ENCODE results near the gene RNF26. TPM values are rescaled to one million over a fixed set of nuclear protein-coding genes. Genes with fewer than 3 reads are reported as not detected.

Gene RNF26
- total and polyA plus RNA-seq, 3 donors from 2014 or later: 28.2 to 37.1 (median 31.0) TPM

DNA sequence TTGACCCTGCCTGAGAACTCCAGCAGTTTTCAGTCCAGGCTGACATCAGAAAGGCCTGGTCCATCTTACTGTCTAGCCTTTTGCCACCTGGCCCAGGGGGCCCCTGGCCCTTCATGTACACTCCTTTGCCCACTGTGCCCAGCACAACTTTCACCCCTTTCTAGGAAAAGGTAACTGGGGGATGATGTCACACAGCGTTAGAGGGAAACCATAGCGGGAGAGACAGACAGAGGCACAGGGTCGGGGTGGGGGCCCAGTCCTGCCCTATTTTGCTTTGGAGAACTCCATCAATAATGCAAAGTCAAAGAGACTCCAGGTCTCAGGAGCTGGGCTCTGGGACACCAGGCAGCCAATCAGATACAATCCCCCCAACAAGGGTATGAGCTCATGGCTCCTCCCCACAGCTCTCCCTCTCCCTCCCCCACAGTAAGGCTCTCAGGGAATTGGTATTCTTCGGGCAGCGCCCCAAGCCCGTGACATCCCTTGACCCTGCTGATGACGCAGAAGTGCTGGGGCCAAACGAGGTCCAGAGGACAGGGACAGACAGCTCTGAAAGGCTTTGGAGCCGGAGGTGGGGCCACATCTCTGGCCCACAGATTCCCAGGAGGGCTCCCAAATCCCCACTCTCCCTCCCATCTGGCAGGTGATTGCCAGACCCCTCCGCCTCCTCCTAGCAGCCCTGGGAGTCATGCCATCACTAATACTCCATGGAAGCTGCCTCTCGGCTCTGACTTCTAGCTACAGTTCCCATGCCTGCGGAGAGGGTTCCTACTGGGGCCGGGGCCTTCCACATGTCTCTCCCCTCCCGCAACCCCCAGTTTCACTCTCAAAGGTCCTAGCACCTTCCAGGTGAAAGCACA lies 41.2 kb downstream of the RNF26 start:
- Histone ChIP-seq H3K9me3 (no peaks in the 10 kb centered on the region), H3K36me3 (ENCODE audit: low read depth, missing control alignments) (no peaks in the 10 kb centered on the region), H3K27ac (peak overlapping the region; percentile 75 to 86), H3K4me1 (peaks cover 36% of the 10 kb centered on the region), H3K27me3 (no peaks in the 10 kb centered on the region), H3K4me3 (no peak overlapping the region)
- TF ChIP-seq, protein P1, sequence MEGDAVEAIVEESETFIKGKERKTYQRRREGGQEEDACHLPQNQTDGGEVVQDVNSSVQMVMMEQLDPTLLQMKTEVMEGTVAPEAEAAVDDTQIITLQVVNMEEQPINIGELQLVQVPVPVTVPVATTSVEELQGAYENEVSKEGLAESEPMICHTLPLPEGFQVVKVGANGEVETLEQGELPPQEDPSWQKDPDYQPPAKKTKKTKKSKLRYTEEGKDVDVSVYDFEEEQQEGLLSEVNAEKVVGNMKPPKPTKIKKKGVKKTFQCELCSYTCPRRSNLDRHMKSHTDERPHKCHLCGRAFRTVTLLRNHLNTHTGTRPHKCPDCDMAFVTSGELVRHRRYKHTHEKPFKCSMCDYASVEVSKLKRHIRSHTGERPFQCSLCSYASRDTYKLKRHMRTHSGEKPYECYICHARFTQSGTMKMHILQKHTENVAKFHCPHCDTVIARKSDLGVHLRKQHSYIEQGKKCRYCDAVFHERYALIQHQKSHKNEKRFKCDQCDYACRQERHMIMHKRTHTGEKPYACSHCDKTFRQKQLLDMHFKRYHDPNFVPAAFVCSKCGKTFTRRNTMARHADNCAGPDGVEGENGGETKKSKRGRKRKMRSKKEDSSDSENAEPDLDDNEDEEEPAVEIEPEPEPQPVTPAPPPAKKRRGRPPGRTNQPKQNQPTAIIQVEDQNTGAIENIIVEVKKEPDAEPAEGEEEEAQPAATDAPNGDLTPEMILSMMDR (IDR thresholded peaks at IDR 0.05): no peak
- no peak for TF ChIP-seq POLR2A (IDR thresholded peaks at IDR 0.05)
- DNase-seq: peak; percentile 90
- 55 to 70% methylated on average over 12 to 14 of the region's 14 CpGs for WGBS, 2 donors
- intact Hi-C loops (cut with DNase I; ENCODE audit: low total_unique reads): loop anchor here (2.0 kb wide), 1 partner anchor 19 kb away; no protein-coding TSS in a partner anchor

DNA sequence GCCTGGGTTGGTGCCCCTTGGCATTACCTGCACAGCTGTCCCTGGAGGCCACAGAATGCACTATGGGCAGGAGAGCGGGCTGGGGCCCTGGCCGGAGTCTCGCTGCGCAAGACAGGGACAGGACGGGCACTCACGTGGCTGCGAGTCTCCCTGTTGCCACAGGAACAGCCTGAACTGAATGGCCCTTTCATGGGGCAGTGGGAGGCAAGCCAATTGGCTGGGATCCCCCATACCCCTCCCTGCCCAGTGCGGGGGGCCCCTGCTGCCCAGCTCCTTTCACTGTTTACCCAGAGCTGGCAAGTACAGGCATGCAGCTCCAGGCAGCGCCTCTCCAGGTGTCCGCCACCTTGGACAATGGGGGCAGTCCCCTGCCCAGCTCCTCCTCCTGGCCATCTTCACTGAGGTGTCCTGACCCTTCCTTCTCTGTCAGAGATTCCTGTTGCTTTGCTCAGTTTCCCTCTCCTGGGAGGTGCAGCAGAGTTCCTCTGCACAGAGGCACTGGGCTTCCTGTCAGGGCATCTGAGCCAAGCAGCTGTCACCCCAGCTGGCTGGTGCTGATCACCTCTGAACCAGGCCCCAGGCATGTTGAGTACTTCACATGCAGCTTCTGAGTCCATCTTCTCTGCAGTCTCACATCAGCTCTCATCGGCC lies 42.0 kb downstream of the RNF26 start:
- Histone ChIP-seq H3K36me3 (ENCODE audit: low read depth, missing control alignments) (no peaks in the 10 kb centered on the region), H3K27me3 (no peaks in the 10 kb centered on the region), H3K4me3 (no peak overlapping the region), H3K9me3 (no peaks in the 10 kb centered on the region), H3K4me1 (peaks cover 30% of the 10 kb centered on the region), H3K27ac (peak overlapping the region; percentile 6 to 75)
- intact Hi-C loops (cut with DNase I; ENCODE audit: low total_unique reads): no loop called here
- DNase-seq: peak; percentile 80
- WGBS, 2 donors: 64 to 69% methylated on average over 2 to 11 of the region's 11 CpGs
- TF ChIP-seq, protein P1 (IDR thresholded peaks at IDR 0.05): no peak
- TF ChIP-seq POLR2A (IDR thresholded peaks at IDR 0.05): no peak

DNA sequence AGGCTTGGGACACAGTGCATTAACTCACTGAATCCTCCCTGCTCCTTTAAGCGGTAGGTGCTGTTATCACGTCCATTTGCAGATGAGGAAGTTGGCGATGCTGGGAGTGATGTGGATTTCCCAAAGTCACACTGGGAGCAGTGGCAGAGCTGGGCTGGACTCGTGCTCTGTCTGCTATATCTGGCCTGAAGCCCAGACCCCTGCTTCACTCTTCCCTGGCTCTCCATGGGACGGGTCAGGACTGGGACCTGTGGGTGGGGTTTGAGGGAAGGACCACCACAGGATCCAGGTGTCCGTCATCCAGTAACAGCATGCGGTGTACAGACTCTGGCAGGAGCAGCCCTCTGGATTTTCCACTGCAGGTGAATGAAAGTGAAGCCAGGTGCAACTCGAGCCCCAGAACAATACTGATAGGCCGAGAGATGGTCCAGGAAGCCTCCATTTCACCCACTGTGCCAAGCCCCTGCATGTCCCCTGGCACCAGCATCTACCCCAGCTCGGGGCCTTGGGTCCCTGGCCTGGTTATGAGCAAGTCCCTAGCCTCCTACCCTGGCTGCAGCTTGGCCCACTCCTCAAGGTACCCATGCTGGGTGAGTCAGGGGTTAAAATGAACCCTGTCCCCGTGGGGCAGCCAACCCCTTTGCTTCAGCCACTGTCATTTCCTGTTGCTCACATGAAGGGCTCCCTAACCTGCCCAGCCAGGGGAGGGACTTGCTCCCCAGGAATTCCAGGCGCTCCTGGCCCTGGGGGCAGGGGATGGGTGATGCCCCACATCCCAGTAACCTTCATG lies 43.0 kb downstream of the RNF26 start:
- DNase-seq: no peak
- TF ChIP-seq POLR2A (IDR thresholded peaks at IDR 0.05): no peak
- TF ChIP-seq, protein P1 (IDR thresholded peaks at IDR 0.05): no peak
- peaks cover 33% of the 10 kb centered on the region for H3K4me1 ChIP-seq
- no peak overlapping the region for H3K27ac ChIP-seq
- no peaks in the 10 kb centered on the region for H3K9me3 ChIP-seq
- no peak overlapping the region for H3K4me3 ChIP-seq
- 61 to 63% methylated on average over 11 to 12 of the region's 12 CpGs for WGBS, 2 donors
- intact Hi-C loops (cut with DNase I; ENCODE audit: low total_unique reads): no loop called here
- no peaks in the 10 kb centered on the region for H3K36me3 ChIP-seq (ENCODE audit: low read depth, missing control alignments)
- no peaks in the 10 kb centered on the region for H3K27me3 ChIP-seq

DNA sequence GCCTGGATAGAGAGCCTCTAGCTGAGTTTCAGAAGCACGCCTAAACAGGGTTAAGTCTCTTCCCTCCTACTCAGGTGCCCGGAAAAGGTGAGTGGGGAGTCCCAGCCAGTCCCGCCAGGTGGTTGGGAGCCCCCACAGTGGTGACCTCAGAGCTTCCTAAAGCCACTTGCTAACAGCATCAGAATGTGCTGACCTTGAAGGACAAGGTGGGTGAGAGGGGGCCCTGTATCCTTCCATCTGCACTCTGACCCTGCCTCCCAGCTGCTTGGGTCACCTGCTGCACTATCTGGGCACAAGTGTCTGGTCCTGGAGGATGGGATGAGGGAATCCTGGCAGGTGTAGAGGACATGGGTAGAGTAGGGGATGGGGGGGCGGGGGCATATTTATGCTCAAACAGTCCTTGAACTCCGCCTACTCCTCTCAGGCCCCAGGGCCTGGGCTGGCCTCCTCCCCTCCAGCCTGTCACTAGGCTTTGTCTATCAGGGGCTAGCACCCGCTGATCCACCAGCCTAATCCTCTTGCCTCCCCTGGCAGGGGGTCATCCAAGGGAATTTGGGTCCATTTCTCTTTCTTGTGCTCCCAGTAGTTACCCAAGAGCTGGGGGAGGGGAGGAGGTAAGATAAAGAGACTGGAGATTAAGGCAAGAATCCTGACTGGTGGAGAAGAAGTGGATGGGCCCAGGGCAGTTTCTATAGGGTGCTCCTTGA lies 43.8 kb downstream of the RNF26 start:
- no peak for DNase-seq
- Histone ChIP-seq H3K36me3 (ENCODE audit: low read depth, missing control alignments) (no peaks in the 10 kb centered on the region), H3K4me3 (no peak overlapping the region), H3K27me3 (no peaks in the 10 kb centered on the region), H3K27ac (no peak overlapping the region), H3K9me3 (no peaks in the 10 kb centered on the region), H3K4me1 (peaks cover 33% of the 10 kb centered on the region)
- no peak for TF ChIP-seq POLR2A (IDR thresholded peaks at IDR 0.05)
- TF ChIP-seq, protein P1 (IDR thresholded peaks at IDR 0.05): no peak
- intact Hi-C loops (cut with DNase I; ENCODE audit: low total_unique reads): no loop called here
- WGBS, 2 donors: 75 to 81% methylated on average over 6 of the region's 6 CpGs
